ENCODE results near the gene ARHGAP26.

The ARHGAP26 gene

GRCh38 chr5:142869886-142870285 lies 99.7 kb downstream of the ARHGAP26 start:
- Histone ChIP-seq H3K4me3 (ENCODE audit: low read depth, low read length) (no peak overlapping the region), H3K36me3 (ENCODE audit: control insufficient read depth, insufficient read depth, low read length) (no peaks in the 10 kb centered on the region), H3K27ac (ENCODE audit: low read depth, low read length) (no peak overlapping the region), H3K4me1 (ENCODE audit: control insufficient read depth, insufficient read depth, low read length) (peaks cover 24% of the 10 kb centered on the region), H3K9me3 (ENCODE audit: control insufficient read depth, insufficient read depth, low read length) (no peaks in the 10 kb centered on the region), H3K9ac (ENCODE audit: low read depth, low read length) (no peak overlapping the region), H3K27me3 (ENCODE audit: control insufficient read depth, insufficient read depth, low read length) (no peaks in the 10 kb centered on the region)

- Histone ChIP-seq H3K27me3 (ENCODE audit: control insufficient read depth, insufficient read depth, low read length) (no peaks in the 10 kb centered on the region), H3K4me3 (ENCODE audit: low read depth, low read length) (no peak overlapping the region), H3K4me1 (ENCODE audit: control insufficient read depth, insufficient read depth, low read length) (peaks cover 16% of the 10 kb centered on the region), H3K9ac (ENCODE audit: low read depth, low read length) (no peak overlapping the region), H3K9me3 (ENCODE audit: control insufficient read depth, insufficient read depth, low read length) (no peaks in the 10 kb centered on the region), H3K27ac (ENCODE audit: low read depth, low read length) (no peak overlapping the region), H3K36me3 (ENCODE audit: control insufficient read depth, insufficient read depth, low read length) (no peaks in the 10 kb centered on the region)
Measured at GRCh38 chr5:142870532-142871362, 100.6 kb downstream of the ARHGAP26 start.

DNA sequence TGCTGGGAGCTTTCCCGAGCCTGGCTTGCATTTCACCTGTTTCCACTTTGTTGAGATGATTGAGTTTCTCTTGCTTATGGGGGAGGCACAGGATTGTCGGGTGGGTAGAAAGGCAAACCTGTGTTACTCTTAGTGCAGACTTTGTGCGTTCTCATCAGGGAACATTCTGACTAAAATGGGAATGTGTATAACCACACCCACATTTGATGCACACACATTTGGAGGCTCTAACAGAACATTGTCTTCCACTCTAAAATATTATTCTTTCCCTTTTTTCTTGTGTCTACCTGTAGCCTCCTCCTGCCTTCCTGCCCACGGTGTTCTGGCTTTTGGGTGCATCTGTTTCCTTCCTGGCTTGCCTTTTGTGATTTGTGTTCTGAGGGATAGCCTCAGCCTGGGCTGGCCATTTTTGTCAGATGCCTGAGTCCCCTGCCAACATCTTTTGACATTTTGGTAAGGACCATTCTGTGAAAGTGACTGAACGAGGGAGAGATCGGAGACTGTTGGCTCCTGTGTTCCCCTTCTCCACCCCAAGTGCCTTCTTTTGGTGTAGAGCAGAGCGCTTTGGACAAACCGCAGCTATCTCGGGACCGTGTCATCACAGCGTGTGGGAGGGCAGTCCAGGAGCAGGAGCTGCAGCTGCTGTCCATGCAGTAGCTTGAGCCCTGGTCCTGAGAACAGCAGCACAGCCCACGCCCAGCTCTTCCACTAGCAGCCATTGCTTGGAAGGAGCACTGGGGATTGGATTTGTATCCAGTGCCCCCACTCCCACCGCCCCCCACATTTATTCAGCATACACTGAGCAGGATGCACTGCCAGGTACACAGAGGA lies 101.4 kb downstream of the ARHGAP26 start:
- H3K36me3 ChIP-seq (ENCODE audit: control insufficient read depth, insufficient read depth, low read length) = no peaks in the 10 kb centered on the region
- no peak overlapping the region for H3K27ac ChIP-seq (ENCODE audit: low read depth, low read length)
- H3K4me3 ChIP-seq (ENCODE audit: low read depth, low read length) = no peak overlapping the region
- no peaks in the 10 kb centered on the region for H3K27me3 ChIP-seq (ENCODE audit: control insufficient read depth, insufficient read depth, low read length)
- no peaks in the 10 kb centered on the region for H3K9me3 ChIP-seq (ENCODE audit: control insufficient read depth, insufficient read depth, low read length)
- H3K4me1 ChIP-seq (ENCODE audit: control insufficient read depth, insufficient read depth, low read length) = peaks cover 12% of the 10 kb centered on the region
- H3K9ac ChIP-seq (ENCODE audit: low read depth, low read length) = no peak overlapping the region

- no peaks in the 10 kb centered on the region for H3K9me3 ChIP-seq (ENCODE audit: control insufficient read depth, insufficient read depth, low read length)
- no peaks in the 10 kb centered on the region for H3K36me3 ChIP-seq (ENCODE audit: control insufficient read depth, insufficient read depth, low read length)
- no peak overlapping the region for H3K9ac ChIP-seq (ENCODE audit: low read depth, low read length)
- H3K4me3 ChIP-seq (ENCODE audit: low read depth, low read length) = no peak overlapping the region
- H3K27me3 ChIP-seq (ENCODE audit: control insufficient read depth, insufficient read depth, low read length) = no peaks in the 10 kb centered on the region
- no peak overlapping the region for H3K27ac ChIP-seq (ENCODE audit: low read depth, low read length)
- H3K4me1 ChIP-seq (ENCODE audit: control insufficient read depth, insufficient read depth, low read length) = peaks cover 8% of the 10 kb centered on the region; the same call in 1 of the 2 replicates
Measured at GRCh38 chr5:142872217-142872616, 102.0 kb downstream of the ARHGAP26 start.

- H3K9me3 ChIP-seq (ENCODE audit: control insufficient read depth, insufficient read depth, low read length) = no peaks in the 10 kb centered on the region
- no peaks in the 10 kb centered on the region for H3K27me3 ChIP-seq (ENCODE audit: control insufficient read depth, insufficient read depth, low read length)
- H3K9ac ChIP-seq (ENCODE audit: low read depth, low read length) = no peak overlapping the region
- H3K36me3 ChIP-seq (ENCODE audit: control insufficient read depth, insufficient read depth, low read length) = no peaks in the 10 kb centered on the region
- no peak overlapping the region for H3K4me3 ChIP-seq (ENCODE audit: low read depth, low read length)
- H3K4me1 ChIP-seq (ENCODE audit: control insufficient read depth, insufficient read depth, low read length) = peaks cover 8% of the 10 kb centered on the region; the same call in 1 of the 2 replicates
- H3K27ac ChIP-seq (ENCODE audit: low read depth, low read length) = no peak overlapping the region
Measured at GRCh38 chr5:142872795-142873194, 102.6 kb downstream of the ARHGAP26 start.

DNA sequence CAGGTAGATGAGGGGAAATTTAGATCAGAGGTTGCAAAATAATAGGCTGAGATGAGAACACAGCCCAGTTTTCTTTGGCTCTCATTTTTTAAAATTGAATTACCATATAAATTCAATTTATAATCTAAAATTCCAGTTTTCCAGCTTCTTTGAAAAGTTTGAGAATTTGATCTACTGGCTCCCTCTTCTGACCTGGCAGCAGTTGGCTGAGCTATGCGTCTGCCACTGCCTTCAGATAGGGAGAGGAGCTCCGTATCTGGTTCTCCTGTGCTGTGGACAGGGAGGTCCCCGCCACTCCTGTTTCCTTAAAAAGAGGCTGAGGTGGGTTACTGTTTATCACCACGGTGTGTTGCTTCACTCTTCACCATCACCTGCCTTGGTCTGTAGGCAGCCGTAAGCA lies 103.7 kb downstream of the ARHGAP26 start:
- Histone ChIP-seq H3K27ac (ENCODE audit: low read depth, low read length) (no peak overlapping the region), H3K4me3 (ENCODE audit: low read depth, low read length) (no peak overlapping the region), H3K27me3 (ENCODE audit: control insufficient read depth, insufficient read depth, low read length) (no peaks in the 10 kb centered on the region), H3K4me1 (ENCODE audit: control insufficient read depth, insufficient read depth, low read length) (peaks cover 8% of the 10 kb centered on the region; the same call in 1 of the 2 replicates), H3K9me3 (ENCODE audit: control insufficient read depth, insufficient read depth, low read length) (no peaks in the 10 kb centered on the region), H3K36me3 (ENCODE audit: control insufficient read depth, insufficient read depth, low read length) (no peaks in the 10 kb centered on the region), H3K9ac (ENCODE audit: low read depth, low read length) (no peak overlapping the region)

DNA sequence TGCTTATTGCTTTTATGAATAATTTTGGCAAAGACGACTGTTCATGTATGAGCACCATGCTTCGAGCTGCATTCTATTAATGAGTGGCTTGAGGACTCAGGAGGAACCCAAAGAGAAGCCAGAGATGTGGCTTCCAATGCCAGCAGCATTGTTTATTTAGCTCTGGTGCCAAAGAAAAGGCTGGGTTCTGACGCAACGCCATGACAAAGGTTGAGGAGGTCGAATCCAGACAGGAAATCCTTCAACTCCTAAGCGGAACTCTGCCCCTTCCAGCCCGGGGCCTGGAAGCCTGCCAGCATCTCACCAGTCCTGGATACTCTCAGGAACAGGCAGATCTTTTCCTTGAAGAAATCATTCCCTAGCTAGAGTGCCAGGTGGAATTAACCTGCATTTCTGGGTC lies 104.4 kb downstream of the ARHGAP26 start:
- Histone ChIP-seq H3K9me3 (ENCODE audit: control insufficient read depth, insufficient read depth, low read length) (no peaks in the 10 kb centered on the region), H3K9ac (ENCODE audit: low read depth, low read length) (no peak overlapping the region), H3K27ac (ENCODE audit: low read depth, low read length) (no peak overlapping the region), H3K27me3 (ENCODE audit: control insufficient read depth, insufficient read depth, low read length) (no peaks in the 10 kb centered on the region), H3K4me1 (ENCODE audit: control insufficient read depth, insufficient read depth, low read length) (peaks cover 8% of the 10 kb centered on the region; the same call in 1 of the 2 replicates), H3K4me3 (ENCODE audit: low read depth, low read length) (no peak overlapping the region), H3K36me3 (ENCODE audit: control insufficient read depth, insufficient read depth, low read length) (no peaks in the 10 kb centered on the region)

- no peaks in the 10 kb centered on the region for H3K9me3 ChIP-seq (ENCODE audit: control insufficient read depth, insufficient read depth, low read length)
- no peaks in the 10 kb centered on the region for H3K36me3 ChIP-seq (ENCODE audit: control insufficient read depth, insufficient read depth, low read length)
- H3K4me3 ChIP-seq (ENCODE audit: low read depth, low read length) = no peak overlapping the region
- no peaks in the 10 kb centered on the region for H3K27me3 ChIP-seq (ENCODE audit: control insufficient read depth, insufficient read depth, low read length)
- peaks cover 11% of the 10 kb centered on the region for H3K4me1 ChIP-seq (ENCODE audit: control insufficient read depth, insufficient read depth, low read length)
- H3K27ac ChIP-seq (ENCODE audit: low read depth, low read length) = no peak overlapping the region
- H3K9ac ChIP-seq (ENCODE audit: low read depth, low read length) = no peak overlapping the region
Measured at GRCh38 chr5:142875936-142876335, 105.8 kb downstream of the ARHGAP26 start.

DNA sequence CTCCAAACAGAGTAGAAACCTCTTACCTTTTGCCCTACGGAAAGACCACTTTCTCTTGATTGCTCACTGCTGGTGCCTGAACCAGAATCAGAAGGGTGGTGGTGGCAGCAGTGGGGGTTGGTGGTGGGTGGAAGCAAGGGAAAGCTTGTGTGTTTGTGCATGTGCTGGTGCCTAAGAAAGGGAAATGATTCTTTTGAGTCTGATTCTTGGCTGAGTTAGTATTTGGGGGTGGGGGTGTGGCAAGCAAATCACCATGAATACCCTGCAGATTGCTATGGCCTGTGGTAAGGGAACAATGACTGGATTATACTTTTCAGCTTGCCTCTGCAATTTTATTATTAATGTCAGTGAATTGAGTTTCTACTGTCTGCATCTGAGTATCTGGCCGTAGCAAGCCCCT lies 106.6 kb downstream of the ARHGAP26 start:
- Histone ChIP-seq H3K4me3 (ENCODE audit: low read depth, low read length) (no peak overlapping the region), H3K27me3 (ENCODE audit: control insufficient read depth, insufficient read depth, low read length) (no peaks in the 10 kb centered on the region), H3K9ac (ENCODE audit: low read depth, low read length) (no peak overlapping the region), H3K36me3 (ENCODE audit: control insufficient read depth, insufficient read depth, low read length) (no peaks in the 10 kb centered on the region), H3K27ac (ENCODE audit: low read depth, low read length) (no peak overlapping the region), H3K9me3 (ENCODE audit: control insufficient read depth, insufficient read depth, low read length) (no peaks in the 10 kb centered on the region), H3K4me1 (ENCODE audit: control insufficient read depth, insufficient read depth, low read length) (peaks cover 20% of the 10 kb centered on the region)

- Histone ChIP-seq H3K9ac (ENCODE audit: low read depth, low read length) (no peak overlapping the region), H3K9me3 (ENCODE audit: control insufficient read depth, insufficient read depth, low read length) (no peaks in the 10 kb centered on the region), H3K27ac (ENCODE audit: low read depth, low read length) (no peak overlapping the region), H3K27me3 (ENCODE audit: control insufficient read depth, insufficient read depth, low read length) (no peaks in the 10 kb centered on the region), H3K4me3 (ENCODE audit: low read depth, low read length) (no peak overlapping the region), H3K36me3 (ENCODE audit: control insufficient read depth, insufficient read depth, low read length) (no peaks in the 10 kb centered on the region), H3K4me1 (ENCODE audit: control insufficient read depth, insufficient read depth, low read length) (peaks cover 24% of the 10 kb centered on the region)
Measured at GRCh38 chr5:142878111-142878510, 107.9 kb downstream of the ARHGAP26 start.

DNA sequence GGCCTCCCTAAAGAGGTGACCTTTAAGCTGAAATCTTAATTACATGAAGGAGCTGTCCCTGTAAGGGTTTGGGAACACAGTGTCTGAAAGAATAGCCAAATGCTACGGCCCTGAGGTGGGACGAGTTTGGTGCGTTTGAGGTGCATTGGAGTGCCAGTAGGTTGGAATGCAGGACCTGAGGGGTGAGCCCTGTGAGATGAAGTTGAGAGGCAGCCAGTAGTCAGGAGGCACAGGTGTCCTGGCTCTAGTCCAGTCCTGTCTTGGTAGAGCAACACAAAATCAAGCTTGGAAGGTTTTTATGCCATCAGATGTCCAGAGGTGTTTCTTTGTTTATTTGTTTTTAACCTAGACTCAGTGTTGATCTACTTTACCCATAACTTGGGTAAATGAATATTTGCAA lies 108.5 kb downstream of the ARHGAP26 start:
- Histone ChIP-seq H3K9ac (ENCODE audit: low read depth, low read length) (no peak overlapping the region), H3K4me1 (ENCODE audit: control insufficient read depth, insufficient read depth, low read length) (peaks cover 24% of the 10 kb centered on the region), H3K36me3 (ENCODE audit: control insufficient read depth, insufficient read depth, low read length) (no peaks in the 10 kb centered on the region), H3K9me3 (ENCODE audit: control insufficient read depth, insufficient read depth, low read length) (no peaks in the 10 kb centered on the region), H3K27me3 (ENCODE audit: control insufficient read depth, insufficient read depth, low read length) (no peaks in the 10 kb centered on the region), H3K4me3 (ENCODE audit: low read depth, low read length) (no peak overlapping the region), H3K27ac (ENCODE audit: low read depth, low read length) (no peak overlapping the region)
